ENCODE results near the gene TKFC. TPM values are rescaled to one million over a fixed set of nuclear protein-coding genes. Genes with fewer than 3 reads are reported as not detected.

TKFC gene
- total RNA-seq, 4 donors from 2014 or later = 9.3 to 24.1 (median 15.5) TPM

DNA sequence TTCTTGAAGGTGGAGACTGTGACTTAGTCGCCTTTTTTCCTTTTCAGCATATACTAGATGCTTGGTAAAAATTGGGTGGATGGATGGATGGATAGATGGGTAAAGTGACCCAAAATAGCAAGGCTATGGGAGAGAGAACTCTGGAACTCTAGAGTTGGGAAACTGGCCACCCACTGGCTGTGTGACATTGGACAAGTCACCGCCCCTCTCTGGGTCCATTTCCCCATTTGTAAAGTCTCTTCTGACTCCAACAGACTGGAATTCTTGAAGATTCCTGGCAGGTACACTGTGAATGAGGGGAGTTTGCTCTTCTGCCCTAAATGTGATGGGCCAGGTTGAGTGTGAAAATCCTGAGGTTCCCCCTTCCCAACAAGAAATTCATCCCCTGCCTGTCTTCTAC is 8.0 kb downstream of the TKFC start:
- TF ChIP-seq, protein P1, sequence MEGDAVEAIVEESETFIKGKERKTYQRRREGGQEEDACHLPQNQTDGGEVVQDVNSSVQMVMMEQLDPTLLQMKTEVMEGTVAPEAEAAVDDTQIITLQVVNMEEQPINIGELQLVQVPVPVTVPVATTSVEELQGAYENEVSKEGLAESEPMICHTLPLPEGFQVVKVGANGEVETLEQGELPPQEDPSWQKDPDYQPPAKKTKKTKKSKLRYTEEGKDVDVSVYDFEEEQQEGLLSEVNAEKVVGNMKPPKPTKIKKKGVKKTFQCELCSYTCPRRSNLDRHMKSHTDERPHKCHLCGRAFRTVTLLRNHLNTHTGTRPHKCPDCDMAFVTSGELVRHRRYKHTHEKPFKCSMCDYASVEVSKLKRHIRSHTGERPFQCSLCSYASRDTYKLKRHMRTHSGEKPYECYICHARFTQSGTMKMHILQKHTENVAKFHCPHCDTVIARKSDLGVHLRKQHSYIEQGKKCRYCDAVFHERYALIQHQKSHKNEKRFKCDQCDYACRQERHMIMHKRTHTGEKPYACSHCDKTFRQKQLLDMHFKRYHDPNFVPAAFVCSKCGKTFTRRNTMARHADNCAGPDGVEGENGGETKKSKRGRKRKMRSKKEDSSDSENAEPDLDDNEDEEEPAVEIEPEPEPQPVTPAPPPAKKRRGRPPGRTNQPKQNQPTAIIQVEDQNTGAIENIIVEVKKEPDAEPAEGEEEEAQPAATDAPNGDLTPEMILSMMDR (IDR thresholded peaks at IDR 0.05; ENCODE audit: low read depth) = no peak

DNA sequence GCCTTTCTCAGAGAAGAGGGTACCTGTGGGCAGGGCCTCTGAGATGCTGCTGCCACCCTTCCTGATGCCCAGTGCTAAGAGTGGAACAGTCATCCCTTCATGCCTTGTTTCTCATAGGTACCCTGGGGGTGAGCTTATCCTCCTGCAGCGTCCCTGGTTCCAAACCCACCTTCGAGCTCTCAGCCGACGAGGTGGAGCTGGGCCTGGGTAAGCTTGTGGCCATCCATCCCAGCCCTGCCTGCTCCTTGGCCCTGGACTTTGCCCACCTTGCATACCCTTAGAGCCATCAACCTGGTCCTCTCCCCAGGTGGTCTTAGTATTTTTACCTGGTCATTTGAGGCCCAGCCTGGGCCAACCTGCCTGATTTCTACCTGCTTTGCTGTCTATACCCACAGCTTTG is 8.7 kb downstream of the TKFC start:
- TF ChIP-seq, protein P1 (IDR thresholded peaks at IDR 0.05; ENCODE audit: low read depth) = no peak

DNA sequence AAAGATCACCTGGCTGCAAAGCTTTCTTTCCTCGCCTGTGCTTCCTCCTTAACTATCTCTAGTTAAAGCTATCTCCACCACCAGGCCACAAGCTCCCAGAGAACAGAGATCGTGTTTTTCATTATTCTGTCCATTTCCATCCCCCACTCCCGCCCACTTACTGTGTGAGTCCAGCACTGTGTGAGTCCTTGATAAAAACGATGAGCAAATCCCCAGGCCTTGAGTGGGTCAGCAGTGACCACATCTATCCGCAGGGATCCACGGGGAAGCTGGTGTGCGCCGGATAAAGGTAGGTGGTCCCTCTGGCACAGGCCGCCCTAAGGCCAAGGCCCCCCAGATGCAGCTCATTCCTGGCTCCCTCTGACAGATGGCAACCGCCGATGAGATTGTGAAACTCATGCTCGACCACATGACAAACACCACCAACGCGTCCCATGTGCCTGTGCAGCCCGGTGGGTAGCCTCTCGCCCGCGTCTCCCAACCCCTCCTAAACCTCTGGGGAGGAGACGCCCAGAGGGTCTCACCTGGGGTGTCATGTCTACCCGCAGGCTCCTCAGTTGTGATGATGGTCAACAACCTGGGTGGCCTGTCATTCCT is 9.3 kb downstream of the TKFC start:
- TF ChIP-seq, protein P1 (IDR thresholded peaks at IDR 0.05; ENCODE audit: low read depth) = no peak

DNA sequence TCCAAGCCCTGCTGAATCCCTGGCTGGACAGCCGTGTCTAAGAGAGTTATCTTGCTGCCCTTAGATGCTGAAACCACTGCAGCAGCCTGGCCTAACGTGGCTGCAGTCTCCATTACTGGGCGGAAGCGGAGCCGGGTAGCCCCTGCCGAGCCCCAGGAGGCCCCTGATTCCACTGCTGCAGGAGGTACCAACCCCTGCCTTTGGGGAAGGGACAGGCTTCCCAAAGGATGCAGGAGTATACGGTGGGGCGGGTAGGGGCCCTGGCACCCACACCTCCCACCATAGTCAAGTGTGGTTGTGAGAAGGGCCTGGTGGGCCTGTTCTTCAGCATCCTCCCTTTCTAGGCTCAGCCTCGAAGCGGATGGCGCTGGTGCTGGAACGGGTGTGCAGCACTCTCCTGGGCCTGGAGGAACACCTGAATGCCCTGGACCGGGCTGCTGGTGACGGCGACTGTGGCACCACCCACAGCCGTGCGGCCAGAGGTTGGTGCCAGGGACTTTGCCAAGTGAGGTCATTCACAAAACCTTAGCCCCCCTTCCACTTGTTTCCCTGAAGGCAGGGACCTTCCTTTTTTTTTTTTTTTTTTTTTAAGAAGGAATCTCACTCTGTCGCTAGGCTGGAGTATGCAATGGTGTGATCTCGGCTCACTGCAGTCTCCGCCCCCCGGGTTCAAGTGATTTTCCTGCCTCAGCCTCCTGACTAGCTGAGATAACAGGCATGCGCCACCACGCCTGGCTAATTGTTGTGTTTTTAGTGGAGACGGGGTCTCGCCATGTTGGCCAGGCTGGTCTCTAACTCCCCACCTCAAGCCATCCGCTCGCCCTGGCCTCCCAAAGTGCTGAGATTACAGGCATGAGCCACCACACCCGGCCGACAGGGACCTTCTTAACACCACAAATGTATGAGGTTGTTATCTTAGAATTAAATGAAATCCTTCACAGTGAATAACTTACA is 11.0 kb downstream of the TKFC start:
- TF ChIP-seq, protein P1 (IDR thresholded peaks at IDR 0.05; ENCODE audit: low read depth) = no peak

DNA sequence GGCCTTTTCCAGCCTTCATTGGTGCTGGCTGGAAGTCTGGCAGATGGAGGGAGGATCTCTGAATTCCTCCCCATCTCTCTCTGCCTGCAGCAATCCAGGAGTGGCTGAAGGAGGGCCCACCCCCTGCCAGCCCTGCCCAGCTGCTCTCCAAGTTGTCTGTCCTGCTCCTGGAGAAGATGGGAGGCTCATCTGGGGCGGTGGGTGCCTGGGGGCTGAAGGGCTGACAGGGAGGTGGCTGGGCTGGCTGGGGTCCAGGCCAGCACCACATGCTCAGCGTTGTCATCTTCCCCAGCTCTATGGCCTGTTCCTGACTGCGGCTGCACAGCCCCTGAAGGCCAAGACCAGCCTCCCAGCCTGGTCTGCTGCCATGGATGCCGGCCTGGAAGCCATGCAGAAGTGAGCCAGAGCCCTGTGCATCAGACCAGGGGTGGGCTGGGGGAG is 12.2 kb downstream of the TKFC start:
- TF ChIP-seq, protein P1 (IDR thresholded peaks at IDR 0.05; ENCODE audit: low read depth) = no peak

DNA sequence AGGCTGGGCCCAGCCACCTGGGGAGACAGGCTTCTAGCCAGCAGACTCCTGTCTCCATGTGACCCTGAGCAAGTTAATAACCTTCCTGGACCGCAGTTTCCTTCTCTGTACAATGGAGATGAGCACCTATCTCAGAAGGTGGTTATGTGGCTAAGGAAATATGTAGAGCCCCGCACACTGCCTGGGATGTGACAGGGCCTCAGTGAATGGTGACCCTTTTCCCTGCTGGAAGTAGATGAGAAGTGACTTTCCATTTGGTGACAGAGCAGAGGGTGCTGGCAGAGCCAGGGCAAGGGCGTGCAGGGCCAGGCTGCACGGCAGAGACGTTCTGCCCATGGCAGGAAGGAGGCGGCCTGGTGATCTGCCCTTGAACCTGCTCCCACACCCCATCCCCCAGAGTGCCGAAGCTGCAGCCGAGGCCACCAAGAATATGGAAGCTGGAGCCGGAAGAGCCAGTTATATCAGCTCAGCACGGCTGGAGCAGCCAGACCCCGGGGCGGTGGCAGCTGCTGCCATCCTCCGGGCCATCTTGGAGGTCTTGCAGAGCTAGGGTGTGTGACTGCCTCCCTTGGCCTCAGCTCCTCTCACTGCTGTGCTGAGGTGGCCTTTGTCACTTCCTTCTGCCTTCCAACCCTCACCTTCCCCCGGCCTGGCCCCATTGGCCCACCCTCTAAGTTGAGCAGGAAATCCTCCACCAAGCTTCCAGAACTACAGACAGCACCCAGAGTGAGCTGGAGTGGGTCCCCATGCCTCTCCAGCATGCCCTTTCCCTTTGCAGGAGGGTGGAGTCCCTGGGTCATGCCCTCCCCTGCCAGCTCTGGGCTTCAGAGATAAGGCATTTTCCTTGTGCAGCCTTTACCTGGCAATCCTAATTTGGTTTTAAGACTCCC is 13.2 kb downstream of the TKFC start:
- TF ChIP-seq, protein P1 (IDR thresholded peaks at IDR 0.05; ENCODE audit: low read depth) = no peak
